Right lobe of liver (tissue), 6 donors: ENCODE results near the gene ZBTB22. TPM values are rescaled to one million over a fixed set of nuclear protein-coding genes. Genes with fewer than 3 reads are reported as not detected.

Experiments used
- ATAC-seq, 4 donors: fragments of 200-7000 bp; cut with Tn5 transposase; one replicate each; pipeline ENCODE4 v1.9.1; 2020; ENCODE audit warnings: mild to moderate bottlenecking in 4 of 4, moderate library complexity in 4 of 4
- DNase-seq, 3 donors: peaks; one replicate each; pipeline ENCODE4 v3.0.0-alpha.2; 2020
- H3K27ac ChIP-seq, 3 donors: fragments of 200-600 bp; one replicate each; pipeline ENCODE4 v1.8.0; 2022
- H3K27me3 ChIP-seq, 2 donors: fragments of 200-600 bp; one replicate each; pipeline ENCODE4 v1.8.0; 2022
- H3K36me3 ChIP-seq, 4 donors: fragments of 200-600 bp; sonication (generic) in 1 of 4; one replicate each; pipeline versions ENCODE4 v1.5.1 to v1.8.0; 2017 to 2022; ENCODE audit warnings: control low read depth in 1 of 4
- H3K4me1 ChIP-seq, 4 donors: fragments of 200-600 bp; sonication (generic) in 1 of 4; one replicate each; pipeline versions ENCODE4 v1.5.1 to v1.8.0; 2017 to 2022; ENCODE audit warnings: control low read depth in 1 of 4
- H3K4me3 ChIP-seq, 3 donors: fragments of 200-600 bp; one replicate each; pipeline ENCODE4 v1.8.0; 2022
- H3K9me3 ChIP-seq, 4 donors: fragments of 200-600 bp; sonication (generic) in 1 of 4; one replicate each; pipeline versions ENCODE4 v1.5.1 to v1.8.0; 2017 to 2022; ENCODE audit warnings: control low read depth in 1 of 4
- CTCF ChIP-seq, 4 donors: fragments of 200-600 bp in 3 of 4; fragments of 450-650 bp in 1 of 4; IDR thresholded peaks; one replicate each; pipeline versions ENCODE4 v1.5.1 to v1.8.0; 2016 to 2022; ENCODE audit warnings: antibody characterized with exemption in 4 of 4, mild to moderate bottlenecking in 2 of 4
- POLR2A ChIP-seq: fragments of 450-650 bp; IDR thresholded peaks from one replicate; pipeline ENCODE4 v1.6.1; 2017; ENCODE audit warnings: antibody characterized with exemption, mild to moderate bottlenecking
- WGBS: methylation state at CpG from one replicate; pipeline ENCODE4 v1.1.6; 2018; ENCODE audit warnings: low coverage, low lambda C conversion rate; ENCODE audit not compliant: insufficient coverage; ENCODE audit errors: missing lambda C conversion rate; 5-methylcytosine and 5-hydroxymethylcytosine counted together
- intact Hi-C, 2 donors: fragments of 100-400 bp; cut with DNase I; formaldehyde crosslinking; loops; one replicate each; pipeline versions ENCODE4 v1.11.2 to v1.14.1; 2022
- total RNA-seq, 6 experiments: library from RNA; depleted of rRNA in 2 of 6; stranded (reverse); fragments of >200 nt in 2 of 6; fragmentation: NEBNext Ultra II Directional in 3 of 6; extraction: Animal tissue kit (Norgen Biotek cat#: 25700) in 3 of 6; gene quantifications; one replicate each; pipeline versions ENCODE4 v1.1.0 to v1.2.4, GENCODE V29; 2016 to 2023
- donor health status: DM: no; HTN: yes; CAD: no.
- donor health status: DM: no; HTN: no; CAD: no.
- donor health status: DM: no; HTN: no; CAD: no.
- donor health status: DM: no; HTN: yes; CAD: no.
- donor health status: DM: no; HTN: yes; CAD: no.

ZBTB22 gene
- total RNA-seq, 6 experiments from 2014 or later, result 2.9 to 6.8 (median 4.9) TPM

DNA sequence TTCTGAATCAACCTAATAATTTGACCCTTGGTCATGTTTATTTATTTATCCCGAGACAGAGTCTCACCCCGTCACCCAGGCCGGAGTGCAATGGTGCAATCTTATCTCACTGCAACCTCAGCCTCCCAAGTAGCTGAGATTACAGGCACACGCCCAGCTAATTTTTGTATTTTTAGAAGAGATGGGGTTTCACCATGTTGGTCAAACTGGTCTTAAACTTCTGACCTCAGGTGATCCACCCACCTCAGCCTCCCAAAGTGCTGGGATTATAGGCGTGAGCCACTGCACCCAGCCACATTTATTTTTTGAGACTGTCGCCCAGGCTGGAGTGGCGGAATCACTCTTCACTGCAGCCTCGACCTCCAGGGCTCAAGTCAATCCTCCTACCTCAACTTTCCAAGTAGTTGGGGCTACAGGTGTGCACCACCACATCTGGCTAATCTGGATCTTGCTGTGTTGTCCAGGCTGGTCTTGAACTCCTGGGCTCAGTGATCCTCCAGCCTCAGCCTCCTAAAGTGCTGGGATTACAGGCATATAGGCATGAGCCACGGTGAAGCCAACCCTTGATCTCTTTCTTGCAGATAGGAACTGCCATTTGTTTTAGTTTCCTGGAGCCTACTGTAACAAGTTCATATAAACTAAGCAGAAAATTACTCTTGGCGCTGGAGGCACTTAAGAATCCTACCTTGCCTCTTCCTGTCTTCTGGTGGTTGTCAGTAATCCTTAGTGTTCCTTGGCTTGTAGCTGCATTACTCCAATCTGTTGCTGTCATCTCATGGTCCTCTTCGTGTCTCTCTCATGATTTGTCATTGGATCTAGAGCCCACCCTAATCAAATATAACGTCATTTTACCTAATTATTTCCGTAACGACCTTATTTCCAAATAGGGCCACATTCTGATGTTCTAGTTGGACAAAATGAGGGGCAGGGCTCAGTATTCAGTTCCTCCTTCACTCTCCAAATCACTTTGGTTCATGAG, 43.3 kb downstream of the ZBTB22 start:
- intact Hi-C loops, result no loop called here
- Histone ChIP-seq H3K27ac (no peak overlapping the region), H3K27me3 (no peaks in the 10 kb centered on the region), H3K4me3 (peak overlapping the region in 1 of 3 donors; percentile 3), H3K4me1 (peaks cover 2 to 49% (median 21%) of the 10 kb centered on the region in 4 donors), H3K36me3 (peaks cover 0 to 32% (median 6%) of the 10 kb centered on the region in 4 donors), H3K9me3 (no peaks in the 10 kb centered on the region)
- WGBS, result 50% methylated on average over 12 of the region's 14 CpGs
- no peak for ATAC-seq
- TF ChIP-seq CTCF (IDR thresholded peaks at IDR 0.05), result no peak
- TF ChIP-seq POLR2A, result no peak
- no peak for DNase-seq

DNA sequence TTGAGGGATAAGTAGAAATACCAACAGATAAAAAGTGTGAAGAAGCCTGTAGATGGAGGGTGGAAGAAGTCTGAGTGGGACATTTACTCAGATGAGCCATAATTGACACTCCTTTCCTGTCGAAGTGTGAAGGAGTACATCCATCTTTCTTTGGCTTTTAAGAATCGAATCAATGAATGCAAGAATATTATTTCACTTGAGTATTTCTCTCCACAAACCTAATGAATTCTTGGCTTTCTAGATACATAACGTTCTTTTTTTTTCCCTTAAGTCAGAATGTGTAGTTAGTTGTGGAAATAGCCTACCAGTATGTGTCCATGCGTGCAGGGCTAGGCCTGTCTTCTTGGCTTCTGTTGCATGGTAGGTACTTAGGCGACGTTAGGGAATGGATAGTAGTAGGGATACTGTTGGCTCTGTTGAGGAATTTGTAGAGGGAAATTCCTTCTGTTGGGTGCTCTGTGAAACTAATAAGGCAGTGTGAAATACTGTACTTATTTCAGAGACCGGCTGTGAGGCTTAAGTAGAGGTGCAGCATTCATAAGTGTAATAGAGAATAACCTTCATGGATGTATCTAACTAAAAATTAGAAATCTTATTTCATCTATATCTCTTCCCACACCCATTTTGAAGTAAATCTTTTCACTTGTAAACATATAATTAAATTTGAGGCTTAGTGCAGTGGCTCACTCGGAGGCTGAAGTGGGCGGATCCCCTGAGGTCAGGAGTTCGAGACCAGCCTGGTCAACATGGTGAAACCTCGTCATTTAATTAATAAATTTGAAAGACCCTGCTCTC, 44.2 kb downstream of the ZBTB22 start:
- WGBS, result 25% methylated on average over 10 of the region's 11 CpGs
- no peaks in the 10 kb centered on the region for H3K9me3 ChIP-seq
- H3K4me3 ChIP-seq, result peak overlapping the region; percentile 60 to 95 (median 91)
- no peak for TF ChIP-seq POLR2A
- no peak for TF ChIP-seq CTCF (IDR thresholded peaks at IDR 0.05)
- intact Hi-C loops, result no loop called here
- no peak for ATAC-seq
- no peak for DNase-seq
- H3K36me3 ChIP-seq, result peaks cover 0 to 40% (median 7%) of the 10 kb centered on the region in 4 donors
- peaks cover 2 to 49% (median 21%) of the 10 kb centered on the region in 4 donors for H3K4me1 ChIP-seq
- H3K27me3 ChIP-seq, result no peaks in the 10 kb centered on the region
- no peak overlapping the region for H3K27ac ChIP-seq

DNA sequence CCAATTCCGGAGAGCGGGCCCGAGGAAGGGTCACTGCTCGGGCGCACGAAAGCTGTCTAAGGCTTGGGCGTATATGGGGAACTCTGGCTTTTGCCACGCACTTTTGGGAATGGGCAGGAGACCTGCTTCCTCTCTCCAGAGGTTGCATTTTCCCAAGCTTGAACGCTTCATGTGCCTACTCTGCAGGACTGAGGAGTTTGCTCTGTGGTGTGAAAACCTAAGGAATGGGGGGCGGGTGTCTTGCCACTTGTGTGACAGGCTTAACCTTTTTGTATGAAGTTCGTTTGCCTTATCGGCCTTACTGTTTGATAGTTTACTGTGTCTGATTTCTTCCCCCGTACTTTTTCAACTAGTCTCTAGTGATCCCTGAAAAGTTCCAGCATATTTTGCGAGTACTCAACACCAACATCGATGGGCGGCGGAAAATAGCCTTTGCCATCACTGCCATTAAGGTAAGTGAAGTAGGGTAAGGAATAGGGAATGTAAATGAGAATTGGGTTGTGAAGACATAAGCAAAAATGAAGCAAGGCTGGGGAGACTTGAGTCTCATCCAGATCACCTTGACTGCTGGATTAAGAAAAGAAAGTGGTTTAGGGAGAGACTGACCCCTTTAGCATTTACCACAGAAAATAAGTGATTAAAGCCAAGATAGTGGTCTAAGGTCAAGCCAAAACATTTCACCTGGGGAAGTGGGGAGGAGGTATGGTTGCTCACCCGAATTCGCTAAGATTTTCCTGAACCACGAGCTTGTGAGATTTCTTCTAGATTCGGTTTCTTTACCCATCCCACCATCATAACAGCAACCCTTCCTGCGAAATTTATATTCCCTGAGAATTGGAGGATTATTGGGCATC, 45.0 kb downstream of the ZBTB22 start:
- no peak for DNase-seq

More for the DNA sequence above, 45.0 kb downstream of the ZBTB22 start:
- no peaks in the 10 kb centered on the region for H3K9me3 ChIP-seq
- H3K4me1 ChIP-seq, result peaks cover 2 to 49% (median 21%) of the 10 kb centered on the region in 4 donors
- ATAC-seq, result peak; percentile 11 to 44 (median 16)
- 16% methylated on average over 14 of the region's 22 CpGs for WGBS
- TF ChIP-seq CTCF (IDR thresholded peaks at IDR 0.05) (no peak), POLR2A (no peak)
- peaks cover 0 to 47% (median 10%) of the 10 kb centered on the region in 4 donors for H3K36me3 ChIP-seq
- H3K27me3 ChIP-seq, result no peaks in the 10 kb centered on the region
- intact Hi-C loops, result no loop called here
- peak overlapping the region; percentile 56 to 89 (median 58) for H3K27ac ChIP-seq
- H3K4me3 ChIP-seq, result peak overlapping the region; percentile 60 to 95 (median 91)
